HTR-8/SVneo (cell line): ENCODE results near the gene CELF6.

Experiments
- DNase-seq: peaks from one replicate; pipeline ENCODE4 v3.0.0; 2011; ENCODE audit warnings: low spot score, mixed read lengths; ENCODE audit not compliant: insufficient read length
- FAIRE-seq: peaks from 2 replicates; lab custom pipeline; 2011; peaks lifted over from hg19 to GRCh38; lab: Jason Lieb, UNC

Gene CELF6

GRCh38 chr15:72319985-72320671, at the start of gene CELF6:
CELF6 (minus strand) TSS chr15:72320157; CDS start chr15:72319874, 283 bp downstream.
- DNase-seq: peak; percentile 90
- FAIRE-seq: peak; percentile 99

GRCh38 chr15:72368899-72369298, 48.9 kb upstream of the CELF6 start:
- no peak for DNase-seq
- FAIRE-seq: no peak

- DNase-seq (no peak), FAIRE-seq (no peak)
Observed at GRCh38 chr15:72368325-72368724, 48.4 kb upstream of the CELF6 start.

- FAIRE-seq (no peak), DNase-seq (no peak)
Observed at GRCh38 chr15:72365844-72366243, 45.9 kb upstream of the CELF6 start.

GRCh38 chr15:72361176-72361575, 41.2 kb upstream of the CELF6 start:
- DNase-seq (no peak), FAIRE-seq (no peak)

GRCh38 chr15:72358650-72359171, 38.8 kb upstream of the CELF6 start:
- no peak for FAIRE-seq
- no peak for DNase-seq

- FAIRE-seq (no peak), DNase-seq (no peak)
Observed at GRCh38 chr15:72358121-72358520, 38.2 kb upstream of the CELF6 start.

- no peak for FAIRE-seq
- no peak for DNase-seq
Observed at GRCh38 chr15:72354496-72354895, 34.5 kb upstream of the CELF6 start.

- FAIRE-seq (no peak), DNase-seq (no peak)
Observed at GRCh38 chr15:72353266-72353665, 33.3 kb upstream of the CELF6 start.

GRCh38 chr15:72345806-72346205, 25.8 kb upstream of the CELF6 start:
- FAIRE-seq: no peak
- DNase-seq: no peak

- FAIRE-seq (no peak), DNase-seq (no peak)
Observed at GRCh38 chr15:72345280-72345679, 25.3 kb upstream of the CELF6 start.

GRCh38 chr15:72344602-72345001, 24.6 kb upstream of the CELF6 start:
- FAIRE-seq (no peak), DNase-seq (no peak)

- DNase-seq: peak; percentile 31
- FAIRE-seq: peak; percentile 54
Observed at GRCh38 chr15:72342385-72342784, 22.4 kb upstream of the CELF6 start.

GRCh38 chr15:72341361-72341760, 21.4 kb upstream of the CELF6 start:
- no peak for DNase-seq
- no peak for FAIRE-seq

- FAIRE-seq (no peak), DNase-seq (no peak)
Observed at GRCh38 chr15:72340366-72340765, 20.4 kb upstream of the CELF6 start.

- FAIRE-seq: no peak
Observed at GRCh38 chr15:72339777-72340177, 19.8 kb upstream of the CELF6 start.

GRCh38 chr15:72338617-72339321, 18.8 kb upstream of the CELF6 start:
- no peak for DNase-seq
- no peak for FAIRE-seq

More at GRCh38 chr15:72339777-72340177, 19.8 kb upstream of the CELF6 start:
- peak; percentile 70 for DNase-seq

GRCh38 chr15:72338148-72338547, 18.2 kb upstream of the CELF6 start:
- FAIRE-seq (no peak), DNase-seq (no peak)

- DNase-seq (no peak), FAIRE-seq (no peak)
Observed at GRCh38 chr15:72334842-72335241, 14.9 kb upstream of the CELF6 start.

GRCh38 chr15:72331021-72331420, 11.1 kb upstream of the CELF6 start:
- DNase-seq: no peak
- FAIRE-seq: no peak

- no peak for FAIRE-seq
- no peak for DNase-seq
Observed at GRCh38 chr15:72323752-72324151, 3.8 kb upstream of the CELF6 start.
